MCF 10A (cell line): ENCODE measurements around the gene PROM2. TPM values are rescaled to one million over a fixed set of nuclear protein-coding genes. Genes with fewer than 3 reads are reported as not detected.

ENCODE experiments used
- BruUV-seq: library from RNA; stranded (reverse); fragments of 400-500 nt; replicated peaks from 2 replicates; lab custom pipeline; 2021; lab: Mats Ljungman, UMichigan
- CTCF ChIA-PET: fragments of 300-600 bp; sonication (Branson Sonifier 250); formaldehyde crosslinking; extraction: SDS; loops from one replicate; lab custom pipeline; 2021; ENCODE audit warnings: antibody characterized with exemption, inconsistent platforms; lab: Yijun Ruan, JAX
- POLR2A ChIA-PET: fragments of 300-600, 350-650 bp; sonication (Branson Sonifier 250); formaldehyde crosslinking; extraction: SDS; loops from one replicate; lab custom pipeline; 2020; ENCODE audit warnings: antibody characterized with exemption, inconsistent platforms; lab: Yijun Ruan, JAX
- DNase-seq: peaks from one replicate; pipeline ENCODE4 v3.0.0-alpha.2; 2018; ENCODE audit not compliant: unreplicated experiment
- H3K27ac Mint-ChIP-seq: one replicate; pipeline ENCODE4 v1.8.0; 2022; ENCODE audit warnings: mild to moderate bottlenecking, low read depth, mixed read lengths; ENCODE audit not compliant: unreplicated experiment
- H3K27me3 Mint-ChIP-seq: one replicate; pipeline ENCODE4 v1.8.0; 2022; ENCODE audit warnings: mixed read lengths; ENCODE audit not compliant: insufficient read depth, unreplicated experiment
- H3K36me3 Mint-ChIP-seq: one replicate; pipeline ENCODE4 v1.8.0; 2022; ENCODE audit warnings: mild to moderate bottlenecking, moderate library complexity, mixed read lengths; ENCODE audit not compliant: insufficient read depth, unreplicated experiment
- H3K4me1 Mint-ChIP-seq: one replicate; pipeline ENCODE4 v1.8.0; 2022; ENCODE audit warnings: mixed read lengths; ENCODE audit not compliant: insufficient read depth, unreplicated experiment
- H3K4me3 Mint-ChIP-seq: one replicate; pipeline ENCODE4 v1.8.0; 2022; ENCODE audit warnings: mild to moderate bottlenecking, moderate library complexity, mixed read lengths; ENCODE audit not compliant: unreplicated experiment
- H3K9me3 Mint-ChIP-seq: one replicate; pipeline ENCODE4 v1.8.0; 2022; ENCODE audit warnings: mixed read lengths; ENCODE audit not compliant: unreplicated experiment
- CTCF ChIP-seq: fragments of 200-600 bp; IDR thresholded peaks from one replicate; pipeline ENCODE4 v1.8.0; 2022; ENCODE audit warnings: antibody characterized with exemption, mild to moderate bottlenecking; ENCODE audit not compliant: unreplicated experiment
- intact Hi-C: fragments of 100-400 bp; cut with micrococcal nuclease; formaldehyde crosslinking; loops from 2 replicates; pipeline ENCODE4 v1.14.1; 2022
- total RNA-seq: library from RNA; stranded (reverse); gene quantifications from 2 replicates; pipeline ENCODE4 v1.2.3, GENCODE V29; 2022

PROM2 gene
- total RNA-seq, 1 experiment from 2014 or later: 2.6 TPM

DNA sequence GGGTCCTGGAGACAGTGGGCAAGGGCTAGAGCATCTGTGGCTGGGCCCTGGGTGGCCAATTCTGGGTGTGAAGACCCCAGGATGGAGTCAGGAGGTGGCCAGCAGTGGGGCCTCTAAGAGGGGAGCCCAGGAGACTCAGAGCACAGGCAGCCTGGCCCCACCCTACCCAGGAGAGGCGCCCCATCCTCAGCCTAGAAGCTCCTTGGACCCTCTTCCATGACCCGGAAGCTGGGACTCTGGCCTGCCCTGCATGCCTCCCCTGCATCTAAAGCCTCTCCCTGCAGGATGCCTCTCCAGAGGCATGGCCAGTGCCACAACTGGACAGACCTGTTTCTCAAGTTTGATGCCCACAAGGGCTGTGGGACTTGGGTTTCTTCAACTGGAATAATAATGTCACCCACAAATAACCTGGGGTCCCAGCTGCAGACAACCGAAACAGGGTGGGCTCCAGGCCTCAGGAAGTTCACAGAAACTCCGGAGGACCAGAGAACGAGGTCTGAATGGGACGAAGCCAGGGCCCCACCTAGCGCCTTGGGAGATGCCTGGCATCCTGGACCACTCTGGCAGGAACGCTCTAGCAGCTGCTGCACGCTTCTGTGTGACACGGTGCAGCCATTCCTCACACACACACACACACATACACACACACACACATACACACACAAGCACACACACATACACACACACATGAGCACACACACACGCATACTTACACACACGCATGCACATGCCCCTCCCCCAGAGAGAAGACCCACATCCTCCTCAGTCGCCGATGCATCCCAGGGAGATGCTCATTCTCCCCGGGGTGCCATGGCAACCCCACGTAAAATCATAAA lies 39.3 kb downstream of the PROM2 start:
- no peak for TF ChIP-seq CTCF
- no peak overlapping the region for H3K27ac Mint-ChIP-seq
- no peaks in the 10 kb centered on the region for H3K9me3 Mint-ChIP-seq
- POLR2A ChIA-PET: interaction anchor here (1.5 to 1.8 kb wide), 2 partner anchors 35 to 82 kb away, joined by 4 to 5 read pairs; no protein-coding TSS in a partner anchor
- H3K27me3 Mint-ChIP-seq: no peaks in the 10 kb centered on the region
- DNase-seq: no peak
- no TSS peak for BruUV-seq
- H3K4me3 Mint-ChIP-seq: no peak overlapping the region
- CTCF ChIA-PET: interaction anchor here (0.7 to 16.5 kb wide), 5 partner anchors 21 to 833 kb away, joined by 3 to 323 read pairs (median 6); no protein-coding TSS in a partner anchor
- intact Hi-C loops: no loop called here
- no peaks in the 10 kb centered on the region for H3K36me3 Mint-ChIP-seq
- peaks cover 42% of the 10 kb centered on the region for H3K4me1 Mint-ChIP-seq

DNA sequence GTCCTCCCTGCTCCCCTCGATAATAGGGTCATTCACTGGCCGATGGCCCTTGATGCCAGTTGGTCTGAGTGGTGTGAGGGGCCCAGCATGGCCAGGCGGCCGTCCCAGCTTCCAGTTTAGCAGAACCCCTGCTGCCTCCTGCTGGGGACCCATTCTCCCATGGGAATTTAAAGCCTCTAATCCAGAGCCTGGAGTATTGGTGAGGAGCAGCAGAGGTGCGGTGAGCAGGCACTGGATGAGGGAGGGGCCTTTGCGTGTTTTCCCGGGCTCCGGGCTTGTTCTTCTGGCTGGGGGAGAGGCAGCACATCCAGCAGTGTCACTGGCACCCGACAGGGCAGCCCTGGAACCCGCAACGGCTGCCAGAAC lies 40.3 kb downstream of the PROM2 start:
- BruUV-seq: no TSS peak
- intact Hi-C loops: no loop called here
- Mint-ChIP-seq H3K9me3 (no peaks in the 10 kb centered on the region), H3K4me3 (peak overlapping the region; percentile 36), H3K36me3 (no peaks in the 10 kb centered on the region), H3K27me3 (no peaks in the 10 kb centered on the region), H3K27ac (peak overlapping the region; percentile 86), H3K4me1 (peaks cover 49% of the 10 kb centered on the region)
- POLR2A ChIA-PET: interaction anchor here (1.7 to 3.9 kb wide), 2 partner anchors 21 to 81 kb away, joined by 7 to 45 read pairs; no protein-coding TSS in a partner anchor
- DNase-seq: no peak
- no peak for TF ChIP-seq CTCF
- CTCF ChIA-PET: interaction anchor here (0.9 to 16.5 kb wide), 7 partner anchors 8 to 94 kb away, joined by 3 to 323 read pairs (median 6); no protein-coding TSS in a partner anchor

- Mint-ChIP-seq H3K36me3 (no peaks in the 10 kb centered on the region), H3K27ac (peak overlapping the region; percentile 86), H3K4me3 (peak overlapping the region; percentile 36), H3K4me1 (peaks cover 52% of the 10 kb centered on the region), H3K9me3 (no peaks in the 10 kb centered on the region), H3K27me3 (no peaks in the 10 kb centered on the region)
- TF ChIP-seq CTCF: peak; percentile 83
- BruUV-seq: no TSS peak
- intact Hi-C loops: loop anchor here (1.0 kb wide), 3 partner anchors 38 to 122 kb away; no protein-coding TSS in a partner anchor
- peak; percentile 80 for DNase-seq
- ChIA-PET CTCF (interaction anchor here (0.8 to 16.5 kb wide), 15 partner anchors 9 to 94 kb away, joined by 3 to 323 read pairs (median 5); partner anchors contain the start of gene FAHD2A), POLR2A (interaction anchor here (0.6 to 3.9 kb wide), 11 partner anchors 14 to 150 kb away, joined by 3 to 45 read pairs (median 5); partner anchors contain the start of gene ZNF2)
Measured at GRCh38 chr2:95314964-95315611, 40.8 kb downstream of the PROM2 start.
